Hippocampal formation (tissue), 2 donors: ENCODE results near the gene ZFYVE28.

Experiments
- DNase-seq, 2 donors: peaks; one replicate each; lab custom pipeline; 2025; lab: John Stamatoyannopoulos, UW

Gene ZFYVE28

GRCh38 chr4:2367626-2368025 is 50.8 kb downstream of the ZFYVE28 start:
- no peak for DNase-seq

- no peak for DNase-seq
Observed at GRCh38 chr4:2366252-2367192, 51.9 kb downstream of the ZFYVE28 start.

- no peak for DNase-seq
Observed at GRCh38 chr4:2365913-2366210, 52.6 kb downstream of the ZFYVE28 start.

GRCh38 chr4:2365054-2365912 is 53.2 kb downstream of the ZFYVE28 start:
- DNase-seq = no peak

DNA sequence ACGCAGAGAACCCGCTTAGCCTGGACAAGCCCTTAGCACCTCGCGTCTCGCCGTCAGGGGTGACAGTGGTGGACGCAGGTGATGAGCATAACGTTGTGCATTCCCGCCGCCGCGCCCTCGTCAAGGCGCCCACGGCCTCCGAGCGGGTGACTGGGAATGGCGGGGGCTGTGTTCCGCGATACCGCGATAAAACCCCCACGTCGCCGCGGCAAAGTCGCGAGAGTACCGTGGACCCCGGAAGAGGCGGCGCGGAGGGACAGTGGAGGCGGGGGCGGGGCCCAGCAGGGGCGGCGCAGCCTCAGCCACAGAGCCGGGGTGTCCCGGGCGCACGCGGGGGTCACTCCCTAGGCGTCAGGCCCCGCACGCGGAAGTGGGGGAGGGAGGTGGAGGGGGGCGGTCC is 53.8 kb downstream of the ZFYVE28 start:
- no peak for DNase-seq

DNA sequence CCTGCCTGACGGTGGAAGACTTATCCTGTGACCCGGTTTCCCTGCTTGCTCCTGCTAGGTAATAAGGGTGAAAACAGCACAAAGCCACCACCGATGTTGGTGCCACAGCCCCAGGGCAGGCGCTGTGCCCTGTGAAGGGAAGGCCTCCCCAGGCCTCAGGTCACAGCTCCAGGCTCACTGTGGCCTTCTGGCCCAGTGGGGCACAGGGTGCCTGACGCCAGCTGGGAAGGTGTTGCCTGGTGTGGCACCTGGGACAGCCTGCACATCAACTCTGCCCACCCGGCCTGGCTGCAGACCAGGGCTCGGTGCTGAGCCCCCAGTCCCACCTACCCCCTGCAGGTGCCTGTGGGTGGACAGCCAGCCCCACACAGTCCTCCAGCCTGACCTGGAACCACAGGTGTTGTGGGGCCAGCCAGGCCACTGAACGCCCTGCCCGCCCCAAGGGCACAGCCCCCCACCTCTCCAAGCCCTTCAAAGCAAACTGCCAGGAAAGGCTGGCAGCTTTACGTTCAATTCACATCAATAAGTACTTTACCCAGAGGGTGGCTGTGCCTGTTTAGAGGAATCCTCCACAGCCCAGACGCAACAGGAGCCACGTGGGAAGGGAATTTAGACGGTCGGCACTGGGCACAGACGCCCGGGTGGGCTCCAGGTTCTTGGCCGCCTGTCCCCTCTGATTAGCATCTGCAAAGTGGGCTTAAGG is 54.3 kb downstream of the ZFYVE28 start:
- DNase-seq = no peak

- DNase-seq = no peak
Observed at GRCh38 chr4:2363056-2363721, 55.3 kb downstream of the ZFYVE28 start.

- no peak for DNase-seq
Observed at GRCh38 chr4:2362266-2363055, 56.0 kb downstream of the ZFYVE28 start.

GRCh38 chr4:2361366-2362265 is 56.8 kb downstream of the ZFYVE28 start:
- no peak for DNase-seq

DNA sequence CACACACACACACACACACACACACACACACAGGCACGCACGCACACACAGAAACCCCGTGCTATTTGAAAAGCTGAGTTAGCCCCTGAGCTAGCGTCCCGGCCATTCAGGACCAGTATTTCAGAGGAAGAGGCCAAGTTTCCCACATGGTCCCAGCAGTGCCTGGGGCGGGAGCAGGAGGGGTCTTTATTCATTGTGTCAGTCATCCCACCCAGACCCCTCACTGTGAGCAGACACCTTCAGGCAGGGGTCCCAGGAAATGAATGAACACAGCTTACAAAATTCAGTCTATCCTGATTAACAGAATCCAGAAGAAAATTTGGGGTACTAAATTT is 58.1 kb downstream of the ZFYVE28 start:
- no peak for DNase-seq

GRCh38 chr4:2359591-2360395 is 58.7 kb downstream of the ZFYVE28 start:
- no peak for DNase-seq

DNA sequence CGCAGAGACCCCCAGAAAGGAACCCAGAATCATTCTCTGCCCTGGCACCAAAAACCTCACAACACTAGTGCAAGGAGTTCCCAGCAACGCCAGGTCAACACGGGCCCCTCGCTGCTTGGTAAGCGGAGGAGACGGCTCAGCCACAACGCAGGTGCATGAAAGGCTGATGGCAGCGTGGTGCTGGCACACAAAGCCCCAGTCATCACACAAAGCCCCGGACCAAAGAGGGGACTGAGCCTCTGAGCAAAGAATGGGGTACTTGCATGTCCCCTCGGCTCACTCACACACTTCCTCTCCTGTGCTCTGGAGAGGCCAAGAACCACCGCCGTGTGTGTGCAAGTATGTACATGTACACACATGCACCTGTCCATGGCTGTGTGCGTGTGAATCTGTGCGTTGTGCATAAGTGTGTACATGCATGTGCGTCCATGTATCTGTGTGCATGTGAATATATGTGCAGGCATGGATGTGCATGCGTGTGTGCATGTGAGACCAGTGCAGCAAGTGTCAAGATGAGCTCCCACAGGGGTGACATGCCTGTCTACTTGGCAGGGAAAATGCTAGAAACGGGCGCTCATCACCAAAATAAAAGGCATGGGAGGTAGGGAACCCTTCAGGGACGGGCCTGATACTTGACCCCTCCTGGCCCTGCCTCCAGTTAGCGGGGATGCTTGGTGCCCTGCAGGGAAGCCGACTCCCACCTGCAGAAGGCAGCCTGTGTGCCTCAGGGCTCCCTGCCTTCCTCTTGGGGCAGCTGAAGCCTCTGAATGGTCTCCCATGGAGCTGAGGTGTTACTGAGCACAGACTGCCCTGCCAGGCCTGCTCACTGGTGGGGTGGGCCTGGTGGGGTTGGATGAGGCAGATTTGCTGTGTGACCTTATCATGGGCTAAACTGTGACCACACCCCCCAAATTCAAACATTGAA is 60.4 kb downstream of the ZFYVE28 start:
- no peak for DNase-seq

- no peak for DNase-seq
Observed at GRCh38 chr4:2356123-2357069, 62.0 kb downstream of the ZFYVE28 start.

GRCh38 chr4:2354760-2355159 is 63.7 kb downstream of the ZFYVE28 start:
- no peak for DNase-seq

GRCh38 chr4:2354118-2354517 is 64.3 kb downstream of the ZFYVE28 start:
- DNase-seq = no peak

- peak in 1 of 2 donors; percentile 39 for DNase-seq
Observed at GRCh38 chr4:2353222-2354107, 65.0 kb downstream of the ZFYVE28 start.
